Islet of Langerhans (tissue), 1 donor: ENCODE measurements around the gene COQ8A.

Source experiments
- FAIRE-seq: peaks from one replicate; lab custom pipeline; 2011; peaks lifted over from hg19 to GRCh38; lab: Jason Lieb, UNC

Gene COQ8A

DNA sequence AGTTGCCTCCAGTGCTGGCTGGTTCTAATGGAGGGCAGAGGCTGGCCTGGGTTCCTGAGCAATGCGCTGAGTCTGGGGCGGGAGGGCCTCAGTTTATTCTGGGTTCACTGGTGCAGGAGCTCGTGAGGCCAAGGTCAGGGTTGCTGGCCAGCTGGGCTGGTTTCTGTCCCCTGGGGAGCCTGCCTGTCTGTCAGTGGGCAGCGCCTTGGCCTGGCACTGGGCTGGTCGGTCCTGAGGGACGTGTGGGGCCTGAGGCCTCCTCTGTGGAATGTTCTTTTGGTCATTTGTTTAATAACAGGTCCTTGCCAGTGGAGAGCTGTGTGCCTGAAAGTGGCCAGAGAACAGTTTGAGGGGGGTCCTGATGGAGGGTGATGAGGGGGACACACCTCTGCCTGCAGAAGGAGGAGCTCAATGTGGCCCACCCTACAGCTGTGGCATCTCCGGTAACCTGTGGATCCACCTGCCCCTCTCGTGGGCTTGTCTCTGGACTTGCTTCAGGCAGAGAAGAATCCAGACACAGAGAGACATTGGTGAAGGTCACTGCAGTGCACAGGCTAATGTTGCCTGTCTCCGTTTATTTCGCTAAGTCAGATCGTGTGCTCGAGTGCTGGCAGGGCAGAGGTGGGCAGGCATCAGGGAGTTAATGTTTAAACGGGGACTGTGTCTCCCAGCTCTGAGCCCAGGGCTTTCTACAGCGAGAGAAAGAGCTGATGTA is 34.6 kb downstream of the COQ8A start:
- FAIRE-seq: no peak

DNA sequence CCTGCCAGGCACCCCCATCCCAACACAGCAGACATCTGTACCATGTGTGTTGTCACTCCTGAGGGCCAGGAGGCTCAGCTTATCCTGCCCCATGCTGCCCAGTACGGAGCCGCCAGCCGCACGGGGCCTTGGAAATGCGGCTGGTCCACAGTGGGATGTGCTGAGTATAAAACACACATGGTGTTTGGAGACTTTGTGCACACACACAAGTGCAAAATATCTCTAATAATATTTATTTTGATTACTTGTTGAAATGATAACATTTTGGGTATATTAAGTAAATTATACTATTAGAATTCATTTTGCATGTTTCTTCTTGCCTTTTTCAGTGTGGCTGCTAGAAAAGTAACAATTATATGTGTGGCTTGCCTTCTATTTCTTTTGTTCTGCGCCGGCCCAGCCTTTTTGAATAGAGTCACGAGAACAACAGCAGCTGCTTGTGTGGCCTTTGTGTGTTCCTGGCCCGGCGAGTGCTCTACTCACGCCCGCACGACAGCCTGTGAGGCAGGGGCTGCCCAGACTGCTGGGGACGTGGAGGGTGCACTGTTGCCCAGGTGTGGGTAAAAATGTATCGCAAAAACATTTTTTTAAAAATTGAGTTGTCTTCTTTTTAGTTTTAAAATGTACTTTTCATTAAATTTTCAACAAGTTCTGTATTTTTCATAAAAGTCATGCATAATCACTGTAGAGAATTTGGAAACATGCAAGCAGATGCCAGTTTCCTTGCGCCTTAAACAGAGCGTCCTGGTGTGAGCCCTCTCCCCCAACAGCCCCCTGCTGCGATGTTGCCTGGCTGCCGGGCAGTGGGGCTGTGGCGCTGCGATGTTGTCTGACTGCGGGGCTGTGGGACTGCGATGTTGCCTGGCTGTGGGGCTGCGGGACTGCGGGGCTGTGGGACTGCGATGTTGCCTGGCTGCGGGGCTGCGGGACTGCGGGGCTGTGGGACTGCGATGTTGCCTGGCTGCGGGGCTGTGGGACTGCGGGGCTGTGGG is 35.5 kb downstream of the COQ8A start:
- FAIRE-seq: no peak

DNA sequence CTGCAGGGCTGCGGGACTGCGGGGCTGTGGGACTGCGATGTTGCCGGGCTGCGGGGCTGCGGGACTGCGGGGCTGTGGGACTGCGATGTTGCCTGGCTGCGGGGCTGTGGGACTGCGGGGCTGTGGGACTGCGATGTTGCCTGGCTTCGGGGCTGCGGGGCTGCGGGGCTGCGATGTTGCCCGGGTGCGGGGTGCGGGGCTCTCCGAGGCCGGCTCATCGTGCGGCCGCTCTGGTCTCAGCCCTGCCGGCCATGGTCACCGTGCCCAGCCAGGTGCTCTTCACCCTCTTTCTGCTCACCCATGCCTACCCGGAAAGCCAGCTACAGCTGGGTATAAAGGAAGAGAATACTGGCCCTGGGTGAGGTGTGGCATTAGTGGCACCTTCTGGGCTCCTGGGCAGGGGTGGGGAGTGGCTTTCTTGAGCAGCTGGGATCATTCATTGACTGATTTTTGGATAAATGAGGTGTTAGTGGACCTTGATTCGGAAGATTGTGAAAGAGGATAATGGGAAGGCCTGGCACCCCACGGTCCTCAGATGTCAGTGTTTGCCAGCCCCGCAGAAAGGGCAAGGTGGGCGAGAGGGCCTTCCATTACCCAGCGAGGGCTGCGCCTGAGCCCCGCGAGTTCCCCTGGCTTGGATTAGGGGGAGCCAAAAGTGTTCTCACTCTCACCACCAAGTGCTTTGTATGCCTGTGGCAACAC is 36.3 kb downstream of the COQ8A start:
- FAIRE-seq: no peak

DNA sequence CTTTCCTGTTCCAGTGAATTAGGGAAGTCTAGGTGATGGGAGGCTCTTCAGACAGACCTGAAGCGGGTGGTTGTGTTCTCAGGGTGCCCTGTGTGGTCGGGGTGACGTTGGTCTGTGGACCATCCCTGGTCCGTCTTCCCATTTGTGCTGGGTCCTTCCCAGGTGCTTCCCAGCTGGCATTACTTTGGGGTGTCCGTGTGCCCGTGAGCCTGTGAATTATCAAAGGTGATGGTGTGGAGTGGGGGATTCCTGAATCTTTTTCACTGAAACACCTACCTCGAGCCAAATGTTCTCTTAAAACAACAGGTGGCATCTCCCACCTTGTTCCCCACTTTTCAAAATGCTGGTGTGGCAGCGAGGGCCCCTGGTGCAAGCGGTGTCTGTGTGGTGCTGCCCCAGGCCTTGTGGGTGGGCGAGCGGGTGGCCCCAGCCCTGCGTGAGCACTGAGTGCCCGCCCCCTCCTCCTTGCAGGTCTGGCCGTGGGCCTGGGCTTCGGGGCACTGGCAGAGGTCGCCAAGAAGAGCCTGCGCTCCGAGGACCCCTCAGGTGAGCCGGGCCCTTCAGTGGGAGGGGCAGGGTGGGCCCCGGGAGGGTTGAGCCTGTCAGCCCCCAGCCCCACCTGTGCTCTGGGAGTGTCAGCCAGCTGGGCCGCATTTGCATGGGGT is 37.0 kb downstream of the COQ8A start:
- no peak for FAIRE-seq

DNA sequence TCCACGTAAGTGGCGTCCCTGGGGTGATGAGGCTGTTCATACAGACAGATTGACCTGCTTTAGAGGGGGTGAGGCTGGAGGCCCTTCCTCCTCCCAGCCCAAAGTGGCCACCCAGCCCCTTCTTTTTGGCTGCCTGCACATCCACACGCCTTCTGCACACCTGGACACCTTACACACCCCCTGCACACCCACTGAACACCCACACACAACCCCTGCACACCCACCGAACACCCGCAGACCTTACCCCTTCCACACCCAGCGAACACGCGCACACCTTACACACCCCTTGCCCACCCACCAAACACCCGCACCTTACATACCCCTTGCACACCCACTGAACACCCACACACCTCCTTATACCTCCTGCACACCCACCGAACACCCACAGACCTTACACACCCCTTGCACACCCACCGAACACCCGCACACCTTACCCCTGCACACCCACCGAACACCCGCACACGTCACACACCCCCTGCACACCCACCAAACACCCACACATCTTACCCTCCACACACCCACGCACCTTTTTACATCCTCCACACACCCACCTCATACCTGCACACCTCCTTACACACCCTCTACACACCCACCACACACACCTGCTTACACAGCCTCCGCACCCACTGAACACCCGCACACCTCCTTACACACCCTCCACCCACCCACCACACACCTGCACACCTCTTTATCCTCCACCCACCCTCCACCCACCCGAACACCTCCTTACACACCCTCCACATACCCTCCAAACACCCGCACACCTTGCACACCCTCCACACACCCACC is 37.7 kb downstream of the COQ8A start:
- no peak for FAIRE-seq

DNA sequence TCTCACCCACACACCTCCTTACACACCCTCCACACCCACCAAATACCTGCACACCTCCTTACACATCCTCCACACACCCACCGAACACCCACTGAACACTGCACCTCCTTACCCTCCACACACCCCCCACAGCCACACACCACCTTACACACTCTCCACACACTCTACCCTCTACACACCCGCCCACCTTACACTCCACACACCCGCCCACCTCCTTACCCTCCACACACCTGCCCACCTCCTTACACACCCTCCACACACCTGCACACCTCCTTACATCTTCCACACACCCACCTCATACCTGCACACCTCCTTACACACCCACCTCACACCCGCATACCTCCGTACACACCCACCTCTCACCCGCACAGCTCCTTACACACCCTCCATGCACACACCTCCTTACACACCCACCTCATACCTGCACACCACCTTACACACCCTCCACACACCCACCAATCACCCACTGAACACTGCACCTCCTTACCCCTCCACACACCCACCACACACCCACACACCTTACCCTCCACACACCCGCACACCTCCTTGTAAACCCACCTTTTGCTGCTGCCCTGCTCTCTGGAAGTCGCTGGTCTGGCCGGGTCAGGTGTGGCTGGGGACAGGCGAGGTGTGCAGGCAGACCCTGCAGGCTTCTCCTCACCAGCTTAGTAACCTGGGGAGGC is 38.5 kb downstream of the COQ8A start:
- no peak for FAIRE-seq

DNA sequence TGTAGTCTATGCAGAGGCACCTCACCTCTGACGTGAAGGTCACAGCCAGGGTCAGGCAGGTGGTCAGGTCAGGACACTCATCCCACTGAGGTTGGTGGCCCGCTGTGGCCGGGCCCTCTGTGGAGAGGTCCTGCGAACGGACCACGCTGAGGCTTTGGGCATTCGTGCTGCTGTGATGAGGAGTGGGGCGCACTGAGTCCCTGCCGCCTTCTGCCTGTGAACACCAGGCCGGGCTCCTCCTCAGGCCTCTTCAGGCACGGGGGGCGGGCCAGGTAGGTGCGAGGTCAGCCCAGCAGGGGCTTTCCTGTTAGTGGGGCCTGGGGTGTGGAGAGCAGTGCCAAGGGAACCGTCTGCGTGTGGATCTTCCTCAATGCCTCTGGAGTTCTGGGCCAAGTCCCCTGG is 39.0 kb downstream of the COQ8A start:
- no peak for FAIRE-seq

DNA sequence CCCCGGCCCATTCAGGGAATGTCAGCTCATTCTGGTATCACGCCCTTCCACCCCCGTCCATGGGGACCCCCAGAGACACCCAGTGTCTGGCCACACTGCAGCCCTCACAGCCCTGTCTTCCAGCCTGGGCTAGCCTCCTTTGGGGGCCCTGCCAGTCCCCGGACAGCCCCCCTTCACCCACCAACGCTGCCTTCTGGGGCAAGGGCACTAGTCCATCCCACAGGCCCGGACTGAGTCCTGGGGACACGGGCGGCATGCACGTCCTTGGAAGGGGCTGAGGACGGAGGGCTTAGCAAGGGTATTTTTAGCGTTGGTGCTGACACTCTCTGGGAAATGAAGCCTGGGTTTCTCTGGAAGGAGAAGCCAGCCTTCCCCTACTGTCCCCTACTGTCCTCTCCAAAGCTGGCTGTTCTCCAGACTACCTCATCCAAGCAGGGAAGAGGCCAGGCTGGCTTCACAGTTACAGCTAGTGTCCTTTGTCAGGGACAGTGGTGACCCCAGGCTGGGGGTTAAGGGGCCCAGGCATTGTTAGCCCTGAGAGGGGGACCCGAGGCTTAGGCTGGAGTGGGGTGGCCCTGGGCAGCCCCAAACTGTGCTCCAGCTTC is 39.5 kb downstream of the COQ8A start:
- no peak for FAIRE-seq

DNA sequence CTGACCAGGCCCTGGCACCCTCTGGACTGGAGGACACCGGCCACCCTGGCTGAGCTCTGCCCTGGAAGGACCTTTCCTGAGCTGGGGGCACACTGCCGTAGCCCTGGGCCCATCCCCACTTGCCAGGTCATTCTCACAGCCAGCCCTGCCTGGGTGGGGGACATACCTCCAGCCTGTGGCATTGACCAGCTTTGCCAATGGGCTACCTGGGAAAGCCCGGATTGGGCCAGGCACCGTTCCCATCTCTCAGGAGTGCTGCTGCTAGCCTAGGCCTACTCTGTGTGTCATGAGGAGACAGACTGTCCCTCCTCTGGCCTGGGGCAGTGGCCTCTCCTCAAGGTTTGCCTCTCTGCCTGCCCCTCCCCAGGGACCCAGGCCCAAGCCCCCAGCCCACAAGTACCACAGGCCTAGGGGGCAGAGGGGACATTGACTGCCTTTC is 40.0 kb downstream of the COQ8A start:
- FAIRE-seq: no peak

DNA sequence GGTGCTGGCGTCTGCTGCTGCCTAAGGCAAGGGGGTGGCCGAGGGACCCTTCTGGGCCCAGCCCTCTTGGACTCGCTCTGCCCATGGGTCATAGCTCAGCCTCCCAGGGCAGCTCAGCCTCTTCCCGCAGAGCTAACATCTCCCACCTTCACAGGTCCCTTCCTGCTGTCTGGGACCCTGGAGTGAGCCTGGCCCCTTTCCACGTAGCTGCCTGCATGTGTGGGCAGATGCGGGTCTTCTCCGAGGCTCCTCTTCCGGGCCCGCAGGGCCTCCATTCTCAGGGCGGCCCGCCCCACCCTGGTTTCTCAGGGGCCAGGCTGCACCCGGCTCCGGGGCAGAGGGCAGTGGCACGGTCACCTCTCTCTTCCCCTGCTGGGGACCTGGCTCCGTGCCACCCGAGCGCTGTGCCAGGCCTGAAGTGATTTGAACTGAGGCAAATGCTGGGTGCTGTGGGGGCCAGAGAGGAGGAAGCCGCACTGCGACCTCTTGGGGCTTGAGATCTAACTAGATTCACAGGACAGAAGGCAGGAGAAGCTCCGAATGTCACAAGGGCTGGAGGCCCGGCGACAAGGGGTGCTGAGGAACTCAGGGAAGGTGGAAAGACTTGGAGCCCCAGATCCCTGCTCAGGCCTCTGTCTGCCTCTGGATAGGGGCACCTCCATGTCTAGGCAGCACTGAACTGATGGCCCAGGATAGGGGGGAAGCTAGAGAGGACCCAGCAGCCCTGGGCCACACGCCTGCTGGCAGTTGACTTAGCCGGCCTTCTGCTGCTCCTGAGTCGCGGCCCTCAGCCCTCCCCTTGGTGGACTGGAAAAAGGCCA is 40.7 kb downstream of the COQ8A start:
- FAIRE-seq: no peak

DNA sequence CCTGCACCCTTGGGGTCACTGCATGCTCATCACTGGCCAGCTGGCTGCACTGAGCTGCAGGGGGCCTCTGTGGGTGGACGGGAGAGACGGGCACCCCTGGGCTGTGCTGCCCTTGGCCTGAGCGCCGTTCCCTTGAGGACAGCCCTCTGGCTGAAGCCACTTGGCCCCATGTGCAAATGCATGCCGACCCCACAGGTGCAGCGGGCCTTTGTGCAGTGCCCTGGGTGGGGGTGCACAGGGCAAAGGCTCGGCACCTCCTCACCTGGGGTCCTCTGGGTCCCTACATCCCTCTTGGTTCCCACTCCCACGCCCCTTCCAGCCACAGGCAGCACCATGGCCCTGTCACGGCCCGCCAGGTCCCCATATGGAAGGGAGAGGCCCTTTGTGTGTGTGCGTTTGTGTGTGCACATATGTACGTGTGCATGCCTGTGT is 41.3 kb downstream of the COQ8A start:
- no peak for FAIRE-seq

DNA sequence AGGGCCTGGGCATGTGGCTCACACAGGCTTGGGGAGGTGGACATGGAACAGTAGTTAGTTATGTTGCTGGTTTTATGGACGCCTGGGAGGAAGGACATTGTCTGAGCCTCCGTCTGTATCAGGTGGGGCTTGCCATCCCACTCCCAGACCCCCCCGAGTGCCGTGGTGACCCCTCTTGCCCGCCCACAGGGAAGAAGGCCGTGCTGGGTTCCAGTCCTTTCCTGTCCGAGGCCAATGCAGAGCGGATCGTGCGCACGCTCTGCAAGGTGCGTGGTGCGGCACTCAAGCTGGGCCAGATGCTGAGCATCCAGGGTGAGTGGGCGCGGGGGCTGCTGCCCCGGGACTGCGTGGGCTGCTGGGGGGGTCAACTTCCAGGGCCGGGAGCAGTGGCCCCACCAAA is 41.7 kb downstream of the COQ8A start:
- no peak for FAIRE-seq

DNA sequence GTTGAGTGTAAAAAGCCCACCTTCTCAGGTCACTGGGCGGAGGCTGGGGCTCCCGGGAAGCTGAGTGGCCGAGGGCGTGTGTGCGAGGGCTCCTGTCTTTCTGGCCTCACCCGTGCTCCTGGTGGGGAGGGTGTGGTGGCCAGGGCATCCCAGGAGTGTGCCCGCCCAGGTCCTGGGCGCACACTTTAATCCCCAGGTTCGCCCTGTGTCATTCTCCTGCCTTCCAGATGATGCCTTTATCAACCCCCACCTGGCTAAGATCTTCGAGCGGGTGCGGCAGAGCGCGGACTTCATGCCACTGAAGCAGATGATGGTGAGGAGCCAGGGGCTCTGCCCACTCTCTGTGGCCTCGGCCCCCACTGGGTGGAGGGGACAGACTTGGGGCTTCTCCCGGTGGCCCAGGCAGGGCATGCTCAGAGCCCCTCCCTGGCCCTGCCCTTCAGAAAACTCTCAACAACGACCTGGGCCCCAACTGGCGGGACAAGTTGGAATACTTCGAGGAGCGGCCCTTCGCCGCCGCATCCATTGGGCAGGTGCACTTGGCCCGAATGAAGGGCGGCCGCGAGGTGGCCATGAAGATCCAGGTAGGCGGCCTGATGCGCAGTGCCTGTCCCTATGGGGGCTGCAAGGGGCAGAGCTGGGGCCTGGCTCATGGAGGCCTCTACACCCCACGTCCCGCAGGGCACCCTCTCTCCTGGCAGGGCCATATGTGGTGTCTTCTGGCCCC is 42.5 kb downstream of the COQ8A start:
- FAIRE-seq: no peak

DNA sequence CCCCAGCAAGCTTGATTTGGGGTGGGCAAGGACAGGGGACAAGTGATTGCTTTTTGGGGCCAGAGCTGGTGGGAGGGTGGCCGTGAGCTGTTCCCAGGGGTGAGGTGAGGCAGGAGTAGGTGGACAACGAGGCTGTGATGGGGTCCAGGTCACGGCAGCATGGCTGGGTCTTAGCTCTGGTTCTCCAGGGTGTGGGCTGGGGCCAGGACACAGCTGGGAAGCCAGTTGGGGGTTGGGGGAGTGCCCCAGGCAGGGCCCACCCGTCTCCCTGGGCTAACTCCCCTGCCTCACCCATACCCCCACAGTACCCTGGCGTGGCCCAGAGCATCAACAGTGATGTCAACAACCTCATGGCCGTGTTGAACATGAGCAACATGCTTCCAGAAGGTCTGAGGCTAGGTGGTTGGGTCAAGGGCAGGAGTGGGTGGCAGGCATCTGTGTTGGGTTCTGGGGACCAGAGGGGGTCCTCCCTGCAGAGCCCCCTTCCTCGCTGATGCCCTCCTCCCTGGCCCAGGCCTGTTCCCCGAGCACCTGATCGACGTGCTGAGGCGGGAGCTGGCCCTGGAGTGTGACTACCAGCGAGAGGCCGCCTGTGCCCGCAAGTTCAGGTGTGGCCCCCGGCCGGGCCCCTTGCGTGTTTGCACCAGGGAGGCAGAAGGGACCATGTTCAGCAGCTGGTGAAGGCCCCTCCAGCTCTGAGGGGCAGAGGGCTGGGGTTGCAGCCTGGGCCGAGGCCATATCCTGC is 43.3 kb downstream of the COQ8A start:
- no peak for FAIRE-seq

DNA sequence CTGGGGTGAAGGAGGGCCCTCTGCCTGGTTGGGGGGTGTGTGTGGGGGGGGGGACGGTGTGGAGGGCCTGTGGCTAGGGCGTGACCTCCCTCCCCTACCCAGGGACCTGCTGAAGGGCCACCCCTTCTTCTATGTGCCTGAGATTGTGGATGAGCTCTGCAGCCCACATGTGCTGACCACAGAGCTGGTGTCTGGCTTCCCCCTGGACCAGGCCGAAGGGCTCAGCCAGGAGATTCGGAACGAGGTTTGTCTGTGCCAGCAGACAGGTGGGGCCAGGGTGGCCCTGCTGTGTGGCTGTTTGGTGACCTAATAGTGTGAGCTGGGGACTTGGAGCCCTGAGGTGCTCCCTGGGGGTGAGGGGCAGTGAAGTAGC is 43.9 kb downstream of the COQ8A start:
- FAIRE-seq: no peak

DNA sequence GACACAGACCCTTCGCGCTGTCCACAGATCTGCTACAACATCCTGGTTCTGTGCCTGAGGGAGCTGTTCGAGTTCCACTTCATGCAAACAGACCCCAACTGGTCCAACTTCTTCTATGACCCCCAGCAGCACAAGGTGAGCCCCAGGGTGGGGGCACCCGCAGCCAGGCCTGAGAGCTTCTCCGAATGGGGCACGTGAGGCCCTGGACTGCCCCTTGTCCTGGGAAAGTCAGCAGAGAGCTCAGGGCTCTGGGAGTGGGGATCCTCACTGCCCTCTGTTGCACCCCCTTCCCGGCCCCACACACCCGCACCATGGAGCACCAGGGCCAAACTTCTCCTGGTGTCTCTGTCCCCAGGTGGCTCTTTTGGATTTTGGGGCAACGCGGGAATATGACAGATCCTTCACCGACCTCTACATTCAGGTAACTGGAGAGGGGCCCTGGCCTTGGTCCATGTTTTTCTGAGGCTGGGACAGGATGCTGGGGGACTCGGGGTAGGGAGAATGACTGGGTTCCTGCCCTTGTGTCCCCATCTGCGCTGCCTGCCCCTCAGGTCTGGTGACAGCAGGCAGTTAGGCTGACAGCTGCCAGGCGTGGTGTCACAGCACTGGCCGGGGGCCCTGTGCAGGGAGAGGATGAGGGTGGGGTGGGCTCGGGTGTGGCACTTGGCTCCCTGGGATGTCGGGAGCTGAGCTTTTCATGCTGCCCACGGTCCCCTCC is 44.6 kb downstream of the COQ8A start:
- FAIRE-seq: no peak

DNA sequence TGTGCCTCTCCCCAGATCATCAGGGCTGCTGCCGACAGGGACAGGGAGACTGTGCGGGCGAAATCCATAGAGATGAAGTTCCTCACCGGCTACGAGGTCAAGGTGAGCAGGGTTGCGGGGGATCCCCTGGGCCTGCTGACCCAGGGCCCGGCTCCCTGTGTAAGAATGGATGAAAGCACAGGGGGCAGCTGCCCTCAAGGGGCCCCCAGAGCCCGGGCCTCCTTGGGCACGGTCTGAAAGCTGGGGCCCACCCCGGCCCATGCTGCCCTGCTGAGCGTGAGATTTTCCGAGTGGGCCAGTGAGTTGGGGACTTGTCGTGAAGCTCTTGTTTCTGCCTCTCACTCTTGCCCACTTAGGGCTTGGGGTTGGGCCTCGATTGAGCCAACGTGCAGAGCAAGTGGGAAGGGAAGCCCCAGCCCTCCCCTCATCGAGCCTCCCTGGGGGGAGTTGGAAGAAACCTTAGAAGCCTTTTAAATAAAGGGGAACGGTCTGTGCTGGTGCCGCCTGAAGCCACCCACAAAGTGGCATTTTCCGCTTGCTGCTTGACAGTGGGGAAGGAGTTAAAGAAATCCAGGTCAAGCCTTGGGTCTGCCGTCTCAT is 45.2 kb downstream of the COQ8A start:
- no peak for FAIRE-seq
